Sciatic nerve (tissue), 2 donors: ENCODE measurements around the gene LGI1. TPM values are rescaled to one million over a fixed set of nuclear protein-coding genes. Genes with fewer than 3 reads are reported as not detected.

Experiments used
- ATAC-seq: fragments of 200-7000 bp; cut with Tn5 transposase; one replicate; pipeline ENCODE4 v1.9.1; 2020; ENCODE audit warnings: mild to moderate bottlenecking, moderate library complexity
- DNase-seq: peaks from one replicate; pipeline ENCODE4 v3.0.0-alpha.2; 2020; ENCODE audit warnings: low spot score
- intact Hi-C: fragments of 100-400 bp; cut with DNase I; formaldehyde crosslinking; loops from one replicate; pipeline ENCODE4 v1.14.2; 2022
- total RNA-seq: library from RNA; stranded (reverse); fragmentation: NEBNext Ultra II Directional; extraction: Animal tissue kit (Norgen Biotek cat#: 25700); gene quantifications from one replicate; pipeline ENCODE4 v1.2.1, GENCODE V29; 2021
- donor health status: DM: no; HTN: no; CAD: no.
- donor health status: DM: no; HTN: no; CAD: no.

Gene LGI1
- total RNA-seq, 1 donor from 2014 or later = 19.8 TPM

GRCh38 chr10:93753621-93754250 is 4.0 kb upstream of the LGI1 start:
- DNase-seq (no peak), ATAC-seq (no peak)
- intact Hi-C loops = no loop called here

- intact Hi-C loops = no loop called here
- DNase-seq (no peak), ATAC-seq (no peak)
Measured at GRCh38 chr10:93754761-93755160, 3.0 kb upstream of the LGI1 start.

DNA sequence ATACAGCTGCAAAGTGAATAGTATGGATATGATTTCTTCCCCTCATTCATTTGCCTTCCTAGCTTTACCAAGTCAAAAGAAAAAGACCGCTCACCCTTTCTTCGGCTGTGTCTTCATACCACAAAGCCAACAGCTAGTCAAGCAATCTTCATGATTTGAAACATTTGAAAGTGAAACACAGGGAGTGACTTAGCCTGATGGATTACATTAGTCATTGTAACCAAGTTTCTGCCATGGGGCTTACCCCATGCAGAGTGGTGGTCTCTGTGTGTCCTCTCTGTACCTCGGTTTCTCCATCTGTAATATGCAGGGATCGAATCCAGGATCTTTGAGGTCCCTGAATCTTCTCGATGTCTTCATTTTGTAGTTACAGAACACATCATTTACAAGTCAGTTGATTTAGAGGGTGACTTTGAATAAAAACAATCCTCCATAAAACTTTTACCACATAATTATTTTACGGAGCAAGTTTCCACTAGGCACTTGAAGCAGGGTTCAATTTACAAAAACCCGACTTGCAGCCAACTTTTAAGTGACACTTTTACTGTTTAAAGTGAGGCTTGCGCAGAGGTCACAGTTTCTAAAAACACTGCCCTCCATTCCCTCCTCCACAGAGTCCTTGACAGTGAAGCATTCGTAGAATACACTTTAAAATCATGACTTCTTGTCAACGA is 2.2 kb upstream of the LGI1 start:
- DNase-seq (no peak), ATAC-seq (no peak)
- intact Hi-C loops = no loop called here

GRCh38 chr10:93756118-93756517 is 1.6 kb upstream of the LGI1 start:
- ATAC-seq = no peak
- no peak for DNase-seq
- intact Hi-C loops = no loop called here

DNA sequence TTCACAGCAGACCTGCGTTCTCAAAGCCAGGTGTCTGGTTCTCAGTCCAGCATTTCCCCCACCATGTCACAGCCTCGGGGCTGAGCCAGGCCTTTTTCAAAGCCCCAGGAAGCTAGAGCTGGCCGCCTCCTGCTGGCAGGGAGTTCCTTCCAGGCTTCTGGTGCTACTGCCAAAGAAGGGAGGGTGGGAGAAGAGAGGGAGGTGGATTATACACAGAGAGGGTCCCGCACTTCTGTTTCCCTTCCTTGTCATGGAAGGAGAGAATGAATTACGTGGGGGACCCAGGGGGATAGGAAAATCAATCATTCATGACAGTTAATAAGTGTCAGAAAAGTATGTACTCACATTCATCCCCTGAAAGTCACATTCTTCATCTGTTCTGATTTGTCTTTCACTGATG is 600 bp upstream of the LGI1 start:
- no peak for DNase-seq
- ATAC-seq = peak; percentile 62
- intact Hi-C loops = no loop called here

- DNase-seq (no peak), ATAC-seq (no peak)
- intact Hi-C loops = no loop called here
Measured at GRCh38 chr10:93758508-93758885, 761 bp downstream of the LGI1 start.

GRCh38 chr10:93758891-93759410 is 1.2 kb downstream of the LGI1 start:
- no peak for DNase-seq
- intact Hi-C loops = no loop called here
- ATAC-seq = no peak

DNA sequence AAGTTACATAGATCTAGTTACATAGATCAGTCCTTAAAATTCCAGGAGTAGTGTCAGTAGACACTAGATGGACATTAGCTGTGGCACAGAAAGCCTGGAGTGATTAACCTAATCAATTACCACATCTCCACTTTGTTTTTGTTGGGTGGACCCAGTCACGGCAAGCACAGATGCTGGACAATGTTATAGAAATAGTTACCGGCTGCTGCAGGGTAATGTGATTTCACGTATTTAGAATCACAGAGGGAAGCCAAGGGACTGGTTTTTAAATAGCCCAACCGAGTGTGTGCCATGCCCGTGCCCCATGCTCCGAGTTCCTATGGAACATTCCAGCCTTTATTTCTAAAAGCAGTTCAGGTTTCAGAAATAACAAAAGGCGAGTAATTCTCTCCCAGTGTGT is 2.8 kb downstream of the LGI1 start:
- intact Hi-C loops = no loop called here
- ATAC-seq = no peak
- no peak for DNase-seq

- intact Hi-C loops = no loop called here
- DNase-seq (no peak), ATAC-seq (no peak)
Measured at GRCh38 chr10:93762979-93763391, 5.2 kb downstream of the LGI1 start.

GRCh38 chr10:93766918-93767317 is 9.2 kb downstream of the LGI1 start:
- DNase-seq (no peak), ATAC-seq (no peak)
- intact Hi-C loops = no loop called here

DNA sequence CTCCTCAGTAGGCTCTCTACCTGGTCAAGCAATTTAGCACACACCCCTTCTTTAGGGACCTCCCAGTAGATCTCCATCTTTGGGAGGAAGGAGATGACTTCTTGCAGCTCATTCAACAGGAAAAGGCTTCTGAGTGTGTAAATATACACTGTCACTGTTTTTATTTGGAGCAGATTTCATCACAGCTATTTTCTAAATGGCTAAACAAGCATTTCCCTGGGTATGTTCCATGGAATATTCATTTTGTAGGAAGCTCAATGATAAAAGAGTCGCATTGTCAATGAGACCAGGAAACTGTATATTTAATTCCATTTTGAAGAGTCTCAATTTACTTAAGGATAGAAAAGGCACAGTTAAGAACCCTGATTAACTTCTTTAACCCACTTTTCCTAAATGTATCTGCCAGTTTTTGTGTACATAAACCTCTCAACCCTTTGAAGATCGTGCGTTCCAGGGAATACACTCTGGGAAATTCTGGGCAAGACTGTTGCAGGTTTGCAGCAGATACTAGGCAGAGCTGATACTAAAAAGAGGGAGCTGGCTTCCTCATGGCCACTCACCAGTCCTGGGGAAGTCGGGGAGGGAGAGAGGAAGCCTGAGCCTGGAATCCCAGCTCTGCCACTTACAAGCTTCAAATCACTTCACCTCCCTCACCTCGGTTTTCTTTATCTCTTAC is 10.1 kb downstream of the LGI1 start:
- ATAC-seq (no peak), DNase-seq (no peak)
- intact Hi-C loops = no loop called here

DNA sequence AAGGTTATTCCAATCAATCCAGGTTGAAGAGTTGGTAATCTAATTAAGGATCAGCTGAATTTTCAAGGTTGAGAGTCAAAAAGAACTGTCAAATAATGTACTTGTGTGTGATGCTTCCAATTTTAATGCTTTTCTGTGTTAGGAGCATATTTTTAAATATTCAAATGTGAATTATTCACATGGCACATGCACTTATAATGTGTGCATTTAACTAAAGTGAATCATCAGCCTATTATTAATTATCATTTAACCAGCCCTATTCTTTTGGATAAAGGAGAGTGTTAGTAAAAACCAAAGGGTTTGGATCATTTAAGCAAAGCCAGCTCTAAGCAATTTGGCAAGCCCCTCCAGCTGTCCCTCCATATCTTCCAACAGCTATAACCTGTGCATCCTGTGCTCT is 11.2 kb downstream of the LGI1 start:
- intact Hi-C loops = no loop called here

GRCh38 chr10:93771354-93771753 is 13.6 kb downstream of the LGI1 start:
- intact Hi-C loops = no loop called here
- ATAC-seq (no peak), DNase-seq (no peak)

More for the DNA sequence above, 11.2 kb downstream of the LGI1 start:
- ATAC-seq (no peak), DNase-seq (no peak)

- ATAC-seq (no peak), DNase-seq (no peak)
- intact Hi-C loops = no loop called here
Measured at GRCh38 chr10:93773120-93773519, 15.4 kb downstream of the LGI1 start.

DNA sequence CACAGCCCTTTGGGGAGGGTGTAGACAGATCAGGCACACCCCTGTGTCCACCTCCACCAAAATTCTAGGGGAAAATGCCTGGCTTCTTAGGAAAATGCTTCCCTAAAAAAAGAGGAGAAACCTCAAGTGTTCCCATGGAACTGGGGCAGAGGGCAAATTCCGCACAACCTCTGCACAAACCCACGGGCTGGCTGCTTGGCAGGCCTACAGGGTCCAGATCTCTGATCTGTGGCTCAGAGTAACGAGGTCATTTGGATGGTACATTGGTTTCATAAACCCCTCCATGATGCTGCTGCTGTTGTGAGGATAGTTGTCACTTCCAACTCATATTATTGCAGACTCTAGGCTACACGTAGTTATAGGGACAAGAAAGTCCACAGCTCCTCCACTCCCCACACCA is 16.0 kb downstream of the LGI1 start:
- DNase-seq = no peak
- ATAC-seq = peak; percentile 51
- intact Hi-C loops = no loop called here

GRCh38 chr10:93775356-93775755 is 17.6 kb downstream of the LGI1 start:
- intact Hi-C loops = no loop called here
- no peak for DNase-seq
- no peak for ATAC-seq

GRCh38 chr10:93777092-93777491 is 19.4 kb downstream of the LGI1 start:
- ATAC-seq (no peak), DNase-seq (no peak)
- intact Hi-C loops = no loop called here

DNA sequence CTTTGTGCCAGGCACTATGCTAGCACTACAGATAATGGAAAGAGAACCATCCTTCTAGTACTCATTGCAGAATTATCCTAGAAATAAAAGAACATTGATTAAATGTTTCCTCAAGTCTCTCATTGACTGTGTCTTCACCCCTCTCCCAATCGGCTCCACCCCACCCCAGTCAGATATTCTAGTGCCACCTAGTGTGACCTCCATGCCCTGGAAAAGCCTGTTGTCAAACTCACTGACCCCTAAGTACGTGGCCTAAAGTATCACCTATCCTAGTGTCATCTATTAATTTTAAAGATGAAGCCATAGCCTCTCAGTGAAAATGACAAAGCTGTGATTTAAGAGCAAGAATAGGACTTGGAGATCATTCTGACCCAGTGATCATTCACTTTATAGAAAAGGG is 26.3 kb downstream of the LGI1 start:
- intact Hi-C loops = no loop called here
- DNase-seq = no peak

GRCh38 chr10:93788413-93789208 is 30.9 kb downstream of the LGI1 start:
- intact Hi-C loops = no loop called here
- DNase-seq = no peak

More for the DNA sequence above, 26.3 kb downstream of the LGI1 start:
- no peak for ATAC-seq

DNA sequence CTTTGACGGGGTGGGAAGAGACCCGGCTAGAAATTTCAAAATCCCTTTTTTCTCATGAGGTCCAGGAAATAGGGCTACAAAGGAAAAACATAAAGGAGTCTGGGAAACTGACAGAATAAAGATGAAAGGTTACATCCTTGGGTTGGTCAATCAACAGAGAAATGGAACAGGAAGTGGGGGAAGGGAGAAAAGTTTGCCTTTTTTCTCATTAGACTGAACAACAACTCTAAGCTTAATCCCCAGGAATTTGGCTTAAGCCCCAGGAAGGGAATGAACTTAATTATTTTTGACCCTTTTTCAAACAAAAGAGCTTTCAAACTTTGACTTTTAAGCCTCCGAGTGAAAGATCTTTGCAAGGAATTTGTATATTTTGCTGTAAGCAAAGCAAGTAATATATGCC is 32.7 kb downstream of the LGI1 start:
- ATAC-seq = no peak
- intact Hi-C loops = no loop called here
- no peak for DNase-seq

More at GRCh38 chr10:93788413-93789208, 30.9 kb downstream of the LGI1 start:
- ATAC-seq = no peak
